HEK293T (cell line): ENCODE measurements around the gene HOXA3.

Experiments
- CTCF ChIA-PET: fragments of 350-600 bp; formaldehyde crosslinking; extraction: SDS; loops from one replicate; lab custom pipeline; 2021; ENCODE audit warnings: antibody characterized with exemption, inconsistent platforms; lab: Yijun Ruan, JAX
- POLR2A ChIA-PET: fragments of 350-600 bp; formaldehyde crosslinking; extraction: SDS; loops from one replicate; lab custom pipeline; 2020; ENCODE audit warnings: antibody characterized with exemption, inconsistent platforms; lab: Yijun Ruan, JAX
- DNase-seq: peaks from one replicate; pipeline ENCODE4 v3.0.0; 2012; ENCODE audit warnings: mixed read lengths; ENCODE audit errors: extremely low spot score
- ARNT ChIP-seq: fragments of 450-650 bp; IDR thresholded peaks from 2 replicates; pipeline ENCODE4 v1.6.1; 2017; ENCODE audit warnings: mild to moderate bottlenecking
- BHLHE40 ChIP-seq: fragments of 450-650 bp; IDR thresholded peaks from 2 replicates; pipeline ENCODE4 v1.6.1; 2016; ENCODE audit warnings: mild to moderate bottlenecking, moderate library complexity, borderline replicate concordance
- CTBP1 ChIP-seq: fragments of 450-650 bp; IDR thresholded peaks from 2 replicates; pipeline ENCODE4 v1.6.1; 2016; ENCODE audit warnings: borderline replicate concordance
- ELF4 ChIP-seq: fragments of 450-650 bp; IDR thresholded peaks from 2 replicates; pipeline ENCODE4 v1.6.1; 2017; ENCODE audit warnings: antibody characterized with exemption
- FOXA1 ChIP-seq: fragments of 450-650 bp; IDR thresholded peaks from 2 replicates; pipeline ENCODE4 v1.6.1; 2016; ENCODE audit warnings: mild to moderate bottlenecking
- FOXK2 ChIP-seq: fragments of 450-650 bp; IDR thresholded peaks from 2 replicates; pipeline ENCODE4 v1.6.1; 2016; ENCODE audit warnings: mild to moderate bottlenecking
- FOXM1 ChIP-seq: fragments of 450-650 bp; IDR thresholded peaks from 2 replicates; pipeline ENCODE4 v1.6.1; 2017; ENCODE audit warnings: mild to moderate bottlenecking, borderline replicate concordance
- HDGF ChIP-seq: fragments of 450-650 bp; IDR thresholded peaks from 2 replicates; pipeline ENCODE4 v1.6.1; 2017; ENCODE audit warnings: antibody characterized with exemption, borderline replicate concordance
- L3MBTL2 ChIP-seq: fragments of 450-650 bp; conservative IDR thresholded peaks from 2 replicates; pipeline ENCODE4 v1.6.1; 2016; ENCODE audit warnings: mild to moderate bottlenecking
- LEF1 ChIP-seq: fragments of 450-650 bp; IDR thresholded peaks from 2 replicates; pipeline ENCODE4 v1.6.1; 2017; ENCODE audit warnings: mild to moderate bottlenecking, borderline replicate concordance
- NFRKB ChIP-seq: fragments of 450-650 bp; IDR thresholded peaks from 2 replicates; pipeline ENCODE4 v1.6.1; 2016; ENCODE audit warnings: mild to moderate bottlenecking, moderate library complexity
- SUZ12 ChIP-seq: fragments of 450-650 bp; IDR thresholded peaks from 2 replicates; pipeline ENCODE4 v1.6.1; 2016; ENCODE audit warnings: mild to moderate bottlenecking
- TARDBP ChIP-seq: fragments of 450-650 bp; IDR thresholded peaks from 2 replicates; pipeline ENCODE4 v1.6.1; 2016
- TF ChIP-seq, protein P1 (sequence below): fragments of 450-650 bp; IDR thresholded peaks from 2 replicates; pipeline ENCODE4 v1.6.1; 2016

HOXA3 gene

DNA sequence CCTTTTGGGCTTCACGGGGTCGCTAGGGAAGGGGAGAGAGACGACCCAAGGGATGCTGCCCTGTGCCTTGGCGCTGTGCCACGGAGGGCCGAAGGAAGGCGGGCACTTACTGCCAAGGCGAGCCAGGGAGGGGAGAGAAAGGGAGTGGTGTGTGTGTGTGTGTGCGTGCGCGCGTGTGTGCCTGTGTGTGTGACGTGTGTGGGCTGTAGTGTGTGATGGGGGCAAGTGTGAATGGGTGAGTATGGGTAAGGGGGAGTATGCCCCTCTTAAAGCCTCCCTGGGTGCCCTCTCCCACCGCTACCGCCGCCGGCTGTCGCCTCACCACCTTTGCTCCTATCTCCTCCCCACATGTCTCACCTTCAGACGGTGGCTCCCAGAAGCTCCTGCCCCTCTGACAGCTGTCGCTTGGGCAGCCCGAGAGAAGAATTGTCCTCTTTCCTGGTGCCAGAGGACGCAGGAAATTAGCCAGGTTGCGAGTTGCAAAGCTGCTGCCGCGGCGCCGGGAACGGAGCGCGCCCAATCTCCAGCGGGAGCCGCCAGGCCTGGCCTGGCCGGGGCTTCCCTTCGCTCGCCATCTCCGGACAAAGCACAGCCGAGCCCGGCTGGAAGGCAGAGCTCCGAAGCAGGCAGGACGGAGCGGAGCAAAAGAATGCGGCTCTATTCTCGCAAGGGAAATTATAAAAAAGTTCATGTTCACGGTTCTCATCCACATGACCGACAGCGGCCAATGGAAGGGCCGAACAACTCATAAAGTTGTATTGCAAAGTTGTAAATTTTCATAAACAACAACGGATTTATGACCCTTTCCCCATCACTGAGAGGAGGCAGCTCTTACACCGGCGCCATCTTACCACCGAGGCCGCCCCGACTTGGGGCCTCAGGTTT, at the start of gene HOXA3:
Gene HOXA3, minus strand, starts transcription at position 653 of the 885 bp plus-strand sequence. CDS start 41,943 bp downstream, outside the sequence.
- DNase-seq: peak; percentile 62
- POLR2A ChIA-PET: interaction anchor here (0.7 to 17.5 kb wide), 23 partner anchors 9 to 956 kb away, joined by 3 to 367 read pairs (median 7); partner anchors contain the start of genes CBX3, HOXA1, HOXA10 and HOXA11
- no peak for TF ChIP-seq FOXA1
- TF ChIP-seq NFRKB: no peak
- TF ChIP-seq, protein P1, sequence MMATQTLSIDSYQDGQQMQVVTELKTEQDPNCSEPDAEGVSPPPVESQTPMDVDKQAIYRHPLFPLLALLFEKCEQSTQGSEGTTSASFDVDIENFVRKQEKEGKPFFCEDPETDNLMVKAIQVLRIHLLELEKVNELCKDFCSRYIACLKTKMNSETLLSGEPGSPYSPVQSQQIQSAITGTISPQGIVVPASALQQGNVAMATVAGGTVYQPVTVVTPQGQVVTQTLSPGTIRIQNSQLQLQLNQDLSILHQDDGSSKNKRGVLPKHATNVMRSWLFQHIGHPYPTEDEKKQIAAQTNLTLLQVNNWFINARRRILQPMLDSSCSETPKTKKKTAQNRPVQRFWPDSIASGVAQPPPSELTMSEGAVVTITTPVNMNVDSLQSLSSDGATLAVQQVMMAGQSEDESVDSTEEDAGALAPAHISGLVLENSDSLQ: peak; percentile 94
- TF ChIP-seq CTBP1: peak; percentile 70; the same call in 1 of the 2 replicates
- TF ChIP-seq BHLHE40: no peak
- peak; percentile 94 for TF ChIP-seq ELF4
- CTCF ChIA-PET: interaction anchor here (0.6 to 2.6 kb wide), 6 partner anchors 8 to 1313 kb away, joined by 3 to 10 read pairs (median 4); partner anchors contain the start of gene HOXA5

DNA sequence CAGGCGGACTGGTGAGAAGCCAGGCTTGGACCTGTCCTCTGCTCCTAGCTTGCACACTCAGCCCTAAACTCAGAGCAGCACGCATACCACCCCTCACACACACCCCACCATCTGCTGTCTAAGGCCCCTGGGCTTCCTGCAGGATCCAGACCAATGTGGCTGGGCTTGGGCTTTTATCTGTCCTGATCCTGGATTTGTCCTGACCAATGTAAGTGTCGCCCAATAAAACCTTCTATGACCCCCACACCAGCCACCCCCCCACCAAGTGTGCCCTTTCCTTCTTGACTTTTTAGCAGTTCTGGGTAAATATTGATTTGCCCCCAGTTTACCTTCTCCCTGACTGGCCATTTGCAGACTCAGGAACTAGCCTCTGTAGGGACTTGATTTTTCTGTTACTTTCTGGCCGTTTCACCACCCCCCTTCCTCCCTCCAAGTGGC, 49.2 kb upstream of the HOXA3 start:
- no peak for DNase-seq
- POLR2A ChIA-PET: interaction anchor here (4.8 kb wide), 1 partner anchor 14 kb away, joined by 48 read pairs; the partner anchor contains the start of gene HOXA11
- TF ChIP-seq TARDBP: no peak
- CTCF ChIA-PET: no interaction called here

DNA sequence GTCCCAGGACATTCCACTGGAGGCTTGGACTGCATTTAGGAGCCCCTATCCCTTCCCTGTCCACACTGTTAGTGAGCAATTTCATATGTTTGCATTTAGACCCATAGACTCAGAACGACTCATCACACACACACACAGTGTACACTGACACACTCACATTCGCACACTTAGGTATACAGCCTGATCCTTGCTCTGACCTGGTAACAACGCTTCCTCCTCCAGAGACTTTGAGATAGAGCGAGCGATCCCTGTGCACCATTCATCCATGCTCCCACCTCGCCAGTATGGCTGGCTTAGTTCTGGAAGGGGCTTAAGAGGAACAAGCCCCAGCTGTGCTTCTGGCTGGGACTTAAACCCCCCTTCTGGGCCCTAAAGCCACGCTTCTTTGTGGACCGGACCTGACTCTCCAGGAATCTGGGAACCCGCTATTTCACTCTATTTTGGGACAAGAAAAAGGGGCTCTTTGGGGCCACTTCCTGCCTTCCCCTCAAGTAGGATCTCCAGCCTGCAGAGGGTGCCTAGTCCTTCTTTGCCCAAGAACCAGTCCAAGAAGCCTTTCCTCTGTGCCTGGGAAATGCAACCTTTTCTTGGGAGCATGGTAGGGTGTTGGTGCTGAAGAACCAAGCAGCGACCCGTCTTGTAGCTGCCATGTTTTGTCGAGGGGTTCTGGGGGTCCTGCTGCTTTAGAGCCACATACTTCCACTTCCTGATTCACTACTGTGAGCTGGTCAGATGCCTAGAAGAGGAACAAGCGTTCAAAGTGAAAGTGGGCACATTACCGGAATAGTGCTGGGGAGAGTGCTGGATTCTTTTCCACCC, 48.6 kb upstream of the HOXA3 start:
- ChIA-PET POLR2A (interaction anchor here (1.0 to 4.8 kb wide), 3 partner anchors 8 to 14 kb away, joined by 4 to 48 read pairs (median 5); partner anchors contain the start of gene HOXA11), CTCF (interaction anchor here (1.0 to 1.3 kb wide), 3 partner anchors 9 to 21 kb away, joined by 3 to 4 read pairs (median 3); partner anchors contain the start of gene HOXA11)
- DNase-seq: no peak
- no peak for TF ChIP-seq FOXK2
- TF ChIP-seq HDGF: no peak
- no peak for TF ChIP-seq L3MBTL2
- no peak for TF ChIP-seq ARNT
- no peak for TF ChIP-seq BHLHE40
- TF ChIP-seq SUZ12: no peak
- TF ChIP-seq FOXM1: no peak
- TF ChIP-seq TARDBP: no peak

DNA sequence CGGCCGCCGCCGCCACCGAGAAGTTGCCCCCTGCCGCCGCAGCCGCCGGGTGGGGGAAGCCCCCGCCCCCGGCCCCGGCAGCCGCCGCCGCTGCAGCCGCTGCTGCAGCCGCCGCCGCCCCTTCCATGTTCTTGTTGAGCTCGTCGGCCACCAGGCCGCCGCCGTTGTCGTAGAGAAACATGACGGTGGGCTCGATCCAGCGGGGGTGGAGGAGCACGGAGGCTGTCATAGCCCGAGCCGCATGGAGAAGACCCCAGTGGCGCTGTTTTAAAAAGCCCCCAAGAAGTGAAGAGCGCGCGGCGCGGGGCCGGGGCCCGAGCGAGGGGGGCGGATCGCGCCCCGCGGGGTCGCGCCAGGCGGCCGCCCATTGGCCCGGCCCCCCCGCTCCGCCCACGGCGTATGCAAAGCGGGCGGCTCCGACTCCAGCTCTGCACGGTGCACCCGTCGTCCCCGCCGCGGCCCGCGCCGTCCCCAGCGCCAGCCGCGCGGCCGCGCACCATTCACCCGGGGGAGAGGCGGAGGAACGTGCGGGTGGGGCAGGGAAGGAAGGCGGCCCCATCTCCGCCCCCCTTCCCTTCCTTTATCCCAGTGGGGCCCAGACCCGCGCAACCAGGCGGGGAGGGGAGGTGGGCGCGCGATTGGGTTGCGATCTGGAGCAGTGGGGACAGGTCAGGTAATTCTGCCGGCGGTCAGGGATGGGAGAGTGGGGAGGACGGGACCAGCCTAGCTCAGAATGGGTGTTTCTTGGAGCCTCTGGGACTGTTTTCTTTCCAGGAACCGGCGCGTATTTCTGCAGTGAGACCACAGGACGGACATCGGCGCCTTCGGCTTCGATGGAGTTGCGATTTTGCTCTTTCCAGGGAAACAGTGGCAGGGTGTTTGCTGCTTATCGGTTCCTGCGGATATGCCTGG, 47.7 kb upstream of the HOXA3 start, which contains the start of gene HOXA13:
Gene HOXA13, minus strand, starts transcription at position 243 of the 912 bp plus-strand sequence. Its CDS starts 14 bp downstream, at position 229.
- TF ChIP-seq FOXA1 (no peak), FOXK2 (no peak), ELF4 (no peak), ARNT (no peak), LEF1 (no peak), FOXM1 (no peak)
- peak; percentile 78 for DNase-seq
- CTCF ChIA-PET: interaction anchor here (0.7 to 2.0 kb wide), 7 partner anchors 10 to 575 kb away, joined by 3 to 7 read pairs (median 3); partner anchors contain the start of gene HOXA11
- POLR2A ChIA-PET: interaction anchor here (0.5 to 4.8 kb wide), 8 partner anchors 8 to 1002 kb away, joined by 3 to 48 read pairs (median 4); partner anchors contain the start of gene HOXA11

DNA sequence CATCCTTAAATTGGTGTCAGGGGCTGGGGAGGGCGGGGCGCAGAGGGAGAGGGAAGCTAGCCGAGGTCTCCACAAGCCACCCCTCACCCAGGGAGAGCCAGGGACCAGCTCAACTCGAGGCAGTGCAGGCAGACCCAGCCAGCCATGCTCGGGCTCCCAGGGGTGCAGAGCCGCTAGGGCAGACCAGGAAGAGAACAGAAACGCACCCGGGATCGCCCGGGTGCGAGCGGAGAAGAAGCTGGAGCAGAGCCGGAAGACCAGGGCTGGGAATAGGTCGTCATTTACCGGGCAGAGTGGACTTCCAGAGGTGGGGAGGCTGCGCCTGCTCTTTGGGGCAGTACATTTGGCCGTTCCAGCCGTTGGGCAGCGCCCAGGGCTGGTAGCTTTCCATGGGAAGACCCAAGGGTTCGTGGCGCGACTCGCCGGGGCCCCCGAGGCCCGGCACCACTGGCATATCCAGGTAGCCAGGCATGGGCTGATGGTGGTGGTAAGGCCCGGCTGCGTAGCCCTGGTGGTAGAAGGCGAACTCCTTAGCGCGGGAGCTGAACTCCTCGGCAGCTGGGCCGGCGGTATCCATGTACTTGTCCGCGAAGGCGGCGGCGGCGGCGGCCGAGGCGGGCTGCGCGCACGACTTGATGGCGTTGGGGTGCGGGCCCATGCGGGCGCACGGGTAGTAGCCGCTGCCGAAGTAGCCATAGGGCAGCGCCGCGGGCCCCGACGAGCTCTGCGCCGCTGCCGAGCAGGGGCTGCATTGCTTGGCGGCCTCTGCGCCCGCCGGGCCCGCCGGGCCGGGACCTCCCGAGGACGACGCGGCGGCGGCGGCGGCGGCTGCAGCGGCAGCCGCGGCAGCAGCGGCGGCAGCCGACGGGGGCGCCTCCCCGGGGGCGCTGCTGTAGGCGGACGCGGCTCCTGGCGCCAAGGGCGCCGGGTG, 46.8 kb upstream of the HOXA3 start:
- TF ChIP-seq FOXK2 (no peak), CTBP1 (no peak), LEF1 (no peak)
- CTCF ChIA-PET: interaction anchor here (0.8 to 2.0 kb wide), 6 partner anchors 9 to 576 kb away, joined by 3 to 7 read pairs (median 4); partner anchors contain the start of gene HOXA11
- DNase-seq: no peak
- POLR2A ChIA-PET: interaction anchor here (0.5 to 4.8 kb wide), 13 partner anchors 8 to 1001 kb away, joined by 3 to 48 read pairs (median 4); partner anchors contain the start of genes EVX1 and HOXA11
